GM18873 (cell line): ENCODE data around the gene LRRC3.

Source experiments
- ATAC-seq: cut with Tn5 transposase; IDR thresholded peaks from one replicate; pipeline ENCODE4 v1.9.1; 2021; ENCODE audit warnings: mild to moderate bottlenecking, moderate library complexity, moderate number of reproducible peaks; ENCODE audit not compliant: unreplicated experiment, low FRiP score

The LRRC3 gene

GRCh38 chr21:44423941-44424607 lies 31.2 kb upstream of the LRRC3 start:
- ATAC-seq: no peak

GRCh38 chr21:44424608-44425306 lies 30.6 kb upstream of the LRRC3 start:
- no peak for ATAC-seq

DNA sequence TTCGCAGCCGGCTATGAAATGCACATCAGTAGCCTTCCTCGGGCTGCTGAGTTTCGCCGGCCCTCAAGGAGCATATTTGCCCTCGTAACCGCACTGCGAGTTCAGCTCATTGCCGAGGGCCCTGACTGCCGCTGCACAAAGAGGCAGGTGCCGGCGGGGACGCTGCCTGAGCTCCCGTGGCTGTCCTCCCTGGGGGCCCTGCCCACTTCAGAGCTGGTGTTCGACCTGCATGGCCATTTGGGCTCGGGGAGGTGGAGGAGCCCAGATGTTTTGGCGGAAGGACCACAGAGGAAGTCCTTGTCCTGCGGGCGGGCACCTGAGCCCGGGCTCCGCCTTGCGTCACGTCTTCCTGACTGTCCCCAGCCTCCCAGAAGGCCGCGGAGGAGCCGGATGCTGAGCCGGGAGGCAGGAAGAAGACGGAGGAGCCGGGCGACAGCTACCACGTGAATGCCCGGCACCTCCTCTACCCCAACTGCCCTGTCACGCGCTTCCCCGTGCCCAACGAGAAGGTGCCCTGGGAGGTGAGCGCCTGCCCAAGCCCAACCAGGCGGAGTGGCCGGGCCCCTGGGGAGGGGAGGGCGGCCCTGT lies 29.9 kb upstream of the LRRC3 start:
- ATAC-seq: no peak

GRCh38 chr21:44425895-44426662 lies 29.2 kb upstream of the LRRC3 start:
- no peak for ATAC-seq

DNA sequence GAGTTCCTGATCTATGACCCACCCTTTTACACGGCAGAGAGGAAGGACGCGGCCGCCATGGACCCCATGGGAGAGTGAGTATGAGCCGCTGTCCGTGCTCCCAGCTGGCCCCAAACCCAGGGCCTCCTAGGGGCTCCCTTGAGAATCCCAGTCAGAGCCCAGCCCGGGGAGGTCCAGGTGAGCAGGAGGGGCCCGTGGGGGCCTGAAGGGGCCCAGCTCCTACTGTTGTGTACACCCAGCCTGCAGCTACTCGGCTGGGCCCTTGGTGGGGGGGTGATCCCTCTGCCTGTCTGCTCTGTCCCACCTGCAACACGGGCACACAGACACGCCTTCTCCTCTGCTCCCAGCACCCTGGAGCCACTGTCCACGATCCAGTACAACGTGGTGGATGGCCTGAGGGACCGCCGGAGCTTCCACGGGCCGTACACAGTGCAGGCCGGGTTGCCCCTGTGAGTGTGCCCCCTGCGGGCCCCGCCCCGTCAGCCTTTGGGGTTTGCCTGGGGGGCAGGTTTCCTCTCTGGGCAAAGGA lies 28.6 kb upstream of the LRRC3 start:
- no peak for ATAC-seq

GRCh38 chr21:44427241-44428120 lies 27.8 kb upstream of the LRRC3 start:
- no peak for ATAC-seq

GRCh38 chr21:44428281-44428960 lies 26.9 kb upstream of the LRRC3 start:
- ATAC-seq: no peak

DNA sequence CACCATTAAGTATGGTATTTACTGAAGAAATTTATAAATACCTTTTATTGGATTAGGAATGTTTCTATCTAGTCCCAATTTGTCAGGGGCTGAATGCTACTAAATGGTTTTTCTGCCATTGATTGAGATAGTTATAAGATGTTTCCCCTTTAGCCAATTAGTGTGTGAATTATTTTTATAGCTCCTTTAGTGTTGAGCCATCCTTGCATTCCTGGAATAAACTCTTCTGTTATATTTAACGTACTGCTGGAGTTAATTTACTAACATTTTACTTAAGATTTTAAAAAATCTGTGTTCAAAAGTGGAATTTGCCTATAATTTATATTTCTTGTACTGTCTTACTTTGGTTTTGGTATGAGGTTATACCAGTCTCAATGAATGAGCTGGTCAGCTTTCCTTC lies 25.4 kb upstream of the LRRC3 start:
- no peak for ATAC-seq

DNA sequence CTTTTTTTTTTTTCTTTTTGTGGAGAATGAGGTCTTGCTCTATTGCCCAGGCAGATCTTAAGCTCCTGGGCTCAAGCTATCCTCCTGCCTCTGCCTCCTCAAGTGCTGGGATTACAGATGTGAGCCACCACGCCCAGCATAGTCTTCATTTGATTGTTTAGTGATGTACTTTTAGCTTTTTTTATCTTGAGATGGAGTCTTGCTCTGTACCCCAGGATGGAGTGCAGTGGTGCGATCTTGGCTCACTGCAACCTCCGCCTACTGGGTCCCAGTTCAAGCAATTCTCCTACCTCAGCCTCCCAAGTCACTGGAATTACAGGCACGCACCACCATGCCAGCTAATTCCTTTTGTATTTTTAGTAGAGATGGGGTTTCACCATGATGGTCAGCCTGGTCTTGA lies 24.0 kb upstream of the LRRC3 start:
- ATAC-seq: no peak

- ATAC-seq: no peak
These were observed 22.2 kb upstream of the LRRC3 start for GRCh38 chr21:44432841-44433790.

DNA sequence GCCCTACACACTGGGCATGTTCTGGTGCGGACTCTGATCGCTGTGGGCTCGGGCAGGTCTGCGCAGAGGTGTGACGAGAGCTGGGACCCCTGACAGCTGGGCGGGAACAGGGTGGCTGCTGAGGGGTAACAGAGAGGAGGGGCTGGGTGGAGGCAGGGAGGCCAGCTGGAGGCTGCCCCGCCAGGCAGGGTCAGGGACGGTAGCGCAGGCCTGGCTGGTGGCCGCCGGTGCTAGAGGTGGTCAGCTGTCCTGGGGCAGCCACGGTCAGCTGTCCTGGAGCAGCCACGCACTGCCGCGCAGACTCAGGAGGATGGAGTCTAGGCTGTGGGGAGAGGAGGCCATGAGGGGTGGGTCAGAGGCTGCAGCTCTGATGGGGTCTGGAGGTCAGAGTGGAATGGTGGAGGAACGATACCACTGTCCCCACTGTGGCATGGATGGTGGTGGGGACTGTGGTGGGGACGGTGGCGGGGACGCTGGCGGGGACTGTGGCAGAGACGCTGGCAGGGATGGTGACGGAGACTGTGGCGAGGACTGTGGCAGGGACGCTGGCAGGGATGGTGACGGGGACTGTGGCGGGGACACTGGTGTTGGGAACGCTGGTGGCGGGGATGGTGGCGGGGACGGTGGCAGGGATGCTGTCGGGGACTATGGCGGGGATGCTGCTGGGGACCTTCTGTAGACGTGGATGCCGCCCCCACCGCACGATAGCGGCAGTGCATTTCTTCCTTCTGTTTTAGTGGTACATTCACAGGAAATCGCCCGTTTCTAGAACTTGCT lies 21.3 kb upstream of the LRRC3 start:
- ATAC-seq: no peak

DNA sequence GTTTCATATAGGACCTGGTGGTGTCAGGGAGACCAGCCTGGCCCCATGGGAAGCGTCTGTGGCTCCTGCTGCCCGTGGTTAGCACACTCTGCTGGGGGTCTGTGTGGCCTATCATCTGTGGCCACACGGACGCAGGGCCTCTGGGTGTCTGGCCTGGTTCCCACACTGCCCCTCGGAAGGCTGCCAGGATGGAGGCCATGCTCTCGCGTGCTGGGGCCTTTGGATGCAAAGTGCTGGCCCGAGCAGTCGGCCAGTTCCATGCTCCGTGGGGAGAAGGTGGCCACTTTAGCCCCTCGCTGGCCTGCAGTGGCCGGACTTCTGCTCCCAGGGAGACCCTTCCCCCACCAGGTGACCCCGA lies 20.8 kb upstream of the LRRC3 start:
- ATAC-seq: no peak

- no peak for ATAC-seq
These were observed 20.2 kb upstream of the LRRC3 start for GRCh38 chr21:44434936-44435635.

- no peak for ATAC-seq
These were observed 19.1 kb upstream of the LRRC3 start for GRCh38 chr21:44436111-44436611.

DNA sequence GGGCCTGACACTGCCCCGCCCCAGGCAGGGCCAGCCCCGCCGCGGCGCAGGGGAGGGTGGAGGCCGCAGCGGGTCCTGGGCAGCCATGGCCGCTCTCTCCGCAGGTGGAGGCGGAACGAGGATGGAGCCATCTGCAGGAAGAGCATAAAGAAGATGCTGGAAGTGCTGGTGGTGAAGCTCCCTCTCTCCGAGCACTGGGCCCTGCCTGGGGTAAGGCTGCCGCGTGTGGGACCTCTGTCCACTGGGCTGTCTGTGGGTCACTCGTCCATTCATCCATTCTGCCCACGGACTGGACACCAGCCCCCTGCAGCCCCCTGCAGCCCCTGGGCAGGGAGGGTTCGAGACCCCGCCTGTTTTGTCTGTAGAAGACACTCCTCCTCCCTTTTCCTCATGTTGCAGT lies 18.4 kb upstream of the LRRC3 start:
- no peak for ATAC-seq

DNA sequence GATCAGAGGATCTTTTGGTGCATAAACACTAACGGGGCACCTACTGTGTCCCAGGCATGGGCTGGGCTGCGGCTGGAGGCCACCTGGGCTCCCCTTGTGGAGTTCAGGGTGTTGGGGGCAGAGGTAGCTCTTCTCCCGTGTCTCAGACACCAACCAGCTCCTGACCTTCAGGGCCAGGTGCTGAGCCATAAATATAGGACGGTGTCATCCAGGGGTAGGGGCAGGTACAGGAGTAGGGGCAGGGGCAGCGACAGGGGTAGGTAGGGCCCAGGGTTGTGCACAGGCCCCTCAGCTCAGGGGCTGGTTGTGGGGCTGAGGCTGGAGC lies 18.0 kb upstream of the LRRC3 start:
- ATAC-seq: no peak
